ENCODE data around the gene MOCS3.

The MOCS3 gene

GRCh38 chr20:50958615-50959542, at the start of gene MOCS3:
Gene MOCS3 (plus strand): TSS chr20:50958818. CDS start chr20:50958843, 25 bp downstream.
- DNase-seq (ENCODE audit: low read depth, low spot score): peak; percentile 72

GRCh38 chr20:50909413-50909812, 49.2 kb upstream of the MOCS3 start:
- DNase-seq (ENCODE audit: low read depth, low spot score): no peak

- no peak for DNase-seq (ENCODE audit: low read depth, low spot score)
Measured at GRCh38 chr20:50911030-50911429, 47.6 kb upstream of the MOCS3 start.

- no peak for DNase-seq (ENCODE audit: low read depth, low spot score)
Measured at GRCh38 chr20:50911716-50912115, 46.9 kb upstream of the MOCS3 start.

GRCh38 chr20:50913690-50914375, 44.8 kb upstream of the MOCS3 start:
- DNase-seq (ENCODE audit: low read depth, low spot score): no peak

- no peak for DNase-seq (ENCODE audit: low read depth, low spot score)
Measured at GRCh38 chr20:50915424-50915823, 43.2 kb upstream of the MOCS3 start.

- DNase-seq (ENCODE audit: low read depth, low spot score): no peak
Measured at GRCh38 chr20:50916257-50916656, 42.4 kb upstream of the MOCS3 start.

GRCh38 chr20:50916934-50917333, 41.7 kb upstream of the MOCS3 start:
- no peak for DNase-seq (ENCODE audit: low read depth, low spot score)

- DNase-seq (ENCODE audit: low read depth, low spot score): no peak
Measured at GRCh38 chr20:50918403-50918802, 40.2 kb upstream of the MOCS3 start.

GRCh38 chr20:50919567-50919966, 39.1 kb upstream of the MOCS3 start:
- no peak for DNase-seq (ENCODE audit: low read depth, low spot score)

GRCh38 chr20:50920997-50921396, 37.6 kb upstream of the MOCS3 start:
- no peak for DNase-seq (ENCODE audit: low read depth, low spot score)

GRCh38 chr20:50921803-50922501, 36.7 kb upstream of the MOCS3 start:
- no peak for DNase-seq (ENCODE audit: low read depth, low spot score)

- DNase-seq (ENCODE audit: low read depth, low spot score): no peak
Measured at GRCh38 chr20:50924261-50924920, 34.2 kb upstream of the MOCS3 start.

- DNase-seq (ENCODE audit: low read depth, low spot score): no peak
Measured at GRCh38 chr20:50926530-50926929, 32.1 kb upstream of the MOCS3 start.

- DNase-seq (ENCODE audit: low read depth, low spot score): no peak
Measured at GRCh38 chr20:50928469-50928868, 30.1 kb upstream of the MOCS3 start.

- peak; percentile 89 for DNase-seq (ENCODE audit: low read depth, low spot score)
Measured at GRCh38 chr20:50929299-50930138, 29.1 kb upstream of the MOCS3 start.

GRCh38 chr20:50930139-50930975, 28.3 kb upstream of the MOCS3 start:
- DNase-seq (ENCODE audit: low read depth, low spot score): no peak

GRCh38 chr20:50930976-50931305, 27.7 kb upstream of the MOCS3 start:
- DNase-seq (ENCODE audit: low read depth, low spot score): no peak

GRCh38 chr20:50931306-50932015, 27.2 kb upstream of the MOCS3 start, which contains the start of gene ADNP:
Gene ADNP (minus strand): TSS chr20:50931437. CDS start chr20:50903996, 27,441 bp downstream.
- peak; percentile 77 for DNase-seq (ENCODE audit: low read depth, low spot score)
